ENCODE data around the gene TERB1.

The TERB1 gene

GRCh38 chr16:66728117-66728787 lies 73.1 kb downstream of the TERB1 start:
- Histone ChIP-seq H3K27ac (no peak overlapping the region), H3K9me3 (ENCODE audit: control insufficient read depth, low read length) (no peaks in the 10 kb centered on the region), H3K4me2 (ENCODE audit: low read length) (no peak overlapping the region), H3K4me3 (ENCODE audit: low read depth, low read length) (no peak overlapping the region), H3K79me2 (peaks cover 6% of the 10 kb centered on the region), H3K4me1 (no peaks in the 10 kb centered on the region), H3K27me3 (ENCODE audit: control insufficient read depth, insufficient read depth, low read length) (no peaks in the 10 kb centered on the region), H3K9ac (no peak overlapping the region), H2AFZ (no peak overlapping the region), H3K36me3 (ENCODE audit: control insufficient read depth, insufficient read depth, low read length) (no peaks in the 10 kb centered on the region)
- TF ChIP-seq, protein P1, sequence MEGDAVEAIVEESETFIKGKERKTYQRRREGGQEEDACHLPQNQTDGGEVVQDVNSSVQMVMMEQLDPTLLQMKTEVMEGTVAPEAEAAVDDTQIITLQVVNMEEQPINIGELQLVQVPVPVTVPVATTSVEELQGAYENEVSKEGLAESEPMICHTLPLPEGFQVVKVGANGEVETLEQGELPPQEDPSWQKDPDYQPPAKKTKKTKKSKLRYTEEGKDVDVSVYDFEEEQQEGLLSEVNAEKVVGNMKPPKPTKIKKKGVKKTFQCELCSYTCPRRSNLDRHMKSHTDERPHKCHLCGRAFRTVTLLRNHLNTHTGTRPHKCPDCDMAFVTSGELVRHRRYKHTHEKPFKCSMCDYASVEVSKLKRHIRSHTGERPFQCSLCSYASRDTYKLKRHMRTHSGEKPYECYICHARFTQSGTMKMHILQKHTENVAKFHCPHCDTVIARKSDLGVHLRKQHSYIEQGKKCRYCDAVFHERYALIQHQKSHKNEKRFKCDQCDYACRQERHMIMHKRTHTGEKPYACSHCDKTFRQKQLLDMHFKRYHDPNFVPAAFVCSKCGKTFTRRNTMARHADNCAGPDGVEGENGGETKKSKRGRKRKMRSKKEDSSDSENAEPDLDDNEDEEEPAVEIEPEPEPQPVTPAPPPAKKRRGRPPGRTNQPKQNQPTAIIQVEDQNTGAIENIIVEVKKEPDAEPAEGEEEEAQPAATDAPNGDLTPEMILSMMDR (IDR thresholded peaks at IDR 0.05) = peak; percentile 68

- Histone ChIP-seq H3K9me3 (ENCODE audit: control insufficient read depth, low read length) (no peaks in the 10 kb centered on the region), H3K36me3 (ENCODE audit: control insufficient read depth, insufficient read depth, low read length) (no peaks in the 10 kb centered on the region), H2AFZ (no peak overlapping the region), H3K79me2 (no peaks in the 10 kb centered on the region), H3K4me2 (ENCODE audit: low read length) (no peak overlapping the region), H3K27ac (no peak overlapping the region), H3K4me3 (ENCODE audit: low read depth, low read length) (no peak overlapping the region), H3K9ac (no peak overlapping the region), H3K27me3 (ENCODE audit: control insufficient read depth, insufficient read depth, low read length) (no peaks in the 10 kb centered on the region), H3K4me1 (no peaks in the 10 kb centered on the region)
- TF ChIP-seq, protein P1 (IDR thresholded peaks at IDR 0.05) = no peak
These were observed 80.6 kb downstream of the TERB1 start for GRCh38 chr16:66720766-66721165.

DNA sequence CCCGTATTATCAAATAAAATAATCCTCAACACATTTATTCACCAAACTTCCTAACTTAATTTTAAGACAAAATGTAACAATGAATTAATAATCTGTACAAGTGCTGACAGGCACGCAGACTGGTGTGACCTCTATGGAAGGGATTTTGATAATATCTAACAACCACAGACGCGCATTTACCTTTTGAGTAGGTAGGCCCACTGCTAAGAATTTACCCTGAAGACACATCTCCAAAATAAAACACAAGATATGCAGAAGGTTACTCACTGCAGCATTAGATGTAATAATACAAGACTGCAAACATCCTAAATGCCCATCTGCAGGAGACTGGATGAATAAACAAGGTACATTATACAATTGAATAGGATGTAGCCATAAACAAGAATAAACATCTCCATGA lies 82.1 kb downstream of the TERB1 start:
- H3K9ac ChIP-seq = no peak overlapping the region
- H3K4me3 ChIP-seq (ENCODE audit: low read depth, low read length) = no peak overlapping the region
- no peak overlapping the region for H2AFZ ChIP-seq
- H3K4me1 ChIP-seq = no peaks in the 10 kb centered on the region
- H3K79me2 ChIP-seq = no peaks in the 10 kb centered on the region
- no peaks in the 10 kb centered on the region for H3K27me3 ChIP-seq (ENCODE audit: control insufficient read depth, insufficient read depth, low read length)
- H3K9me3 ChIP-seq (ENCODE audit: control insufficient read depth, low read length) = no peaks in the 10 kb centered on the region
- no peak overlapping the region for H3K4me2 ChIP-seq (ENCODE audit: low read length)
- TF ChIP-seq, protein P1 (IDR thresholded peaks at IDR 0.05) = no peak
- no peaks in the 10 kb centered on the region for H3K36me3 ChIP-seq (ENCODE audit: control insufficient read depth, insufficient read depth, low read length)
- H3K27ac ChIP-seq = no peak overlapping the region

- Histone ChIP-seq H3K27me3 (ENCODE audit: control insufficient read depth, insufficient read depth, low read length) (no peaks in the 10 kb centered on the region), H3K9ac (no peak overlapping the region), H3K9me3 (ENCODE audit: control insufficient read depth, low read length) (no peaks in the 10 kb centered on the region), H3K4me3 (ENCODE audit: low read depth, low read length) (no peak overlapping the region), H3K79me2 (no peaks in the 10 kb centered on the region), H3K27ac (no peak overlapping the region), H3K4me1 (no peaks in the 10 kb centered on the region), H3K36me3 (ENCODE audit: control insufficient read depth, insufficient read depth, low read length) (no peaks in the 10 kb centered on the region), H3K4me2 (ENCODE audit: low read length) (no peak overlapping the region), H2AFZ (no peak overlapping the region)
- TF ChIP-seq, protein P1 (IDR thresholded peaks at IDR 0.05) = no peak
These were observed 83.6 kb downstream of the TERB1 start for GRCh38 chr16:66717776-66718175.

GRCh38 chr16:66717112-66717675 lies 84.2 kb downstream of the TERB1 start:
- Histone ChIP-seq H3K4me1 (no peaks in the 10 kb centered on the region), H3K36me3 (ENCODE audit: control insufficient read depth, insufficient read depth, low read length) (no peaks in the 10 kb centered on the region), H2AFZ (no peak overlapping the region), H3K4me3 (ENCODE audit: low read depth, low read length) (no peak overlapping the region), H3K27me3 (ENCODE audit: control insufficient read depth, insufficient read depth, low read length) (no peaks in the 10 kb centered on the region), H3K4me2 (ENCODE audit: low read length) (no peak overlapping the region), H3K9me3 (ENCODE audit: control insufficient read depth, low read length) (no peaks in the 10 kb centered on the region), H3K9ac (no peak overlapping the region), H3K27ac (no peak overlapping the region), H3K79me2 (no peaks in the 10 kb centered on the region)
- TF ChIP-seq, protein P1 (IDR thresholded peaks at IDR 0.05) = peak; percentile 43

All from parathyroid adenoma (tissue), 2 donors.